Caco-2 (cell line): ENCODE results near the gene ITIH5. TPM values are rescaled to one million over a fixed set of nuclear protein-coding genes. Genes with fewer than 3 reads are reported as not detected.

Source experiments
- BruUV-seq: library from RNA; stranded (reverse); fragments of 400-500 nt; replicated peaks from 2 replicates; lab custom pipeline; 2021; lab: Mats Ljungman, UMichigan
- CTCF ChIA-PET: fragments of 300-600 bp; sonication (Branson Sonifier 250); formaldehyde crosslinking; loops from one replicate; lab custom pipeline; 2022; ENCODE audit warnings: antibody characterized with exemption; lab: Charles Lee
- POLR2A ChIA-PET: fragments of 300-600 bp; sonication (Branson Sonifier 250); formaldehyde crosslinking; loops from one replicate; lab custom pipeline; 2022; ENCODE audit warnings: antibody characterized with exemption; lab: Charles Lee
- DNase-seq, 2 experiments: peaks; one replicate each; pipeline versions ENCODE4 v3.0.0 to v3.0.0-alpha.2; 2020 to 2022
- H3K27me3 ChIP-seq: replicated peaks from 2 replicates; pipeline ENCODE4 v1.6.0; 2011; ENCODE audit warnings: low read length; ENCODE audit not compliant: control insufficient read depth, insufficient read depth
- H3K36me3 ChIP-seq: 2 replicates; pipeline ENCODE4 v1.5.1; 2011; ENCODE audit warnings: low read length; ENCODE audit not compliant: control insufficient read depth, insufficient read depth
- H3K4me1 ChIP-seq: fragments of 250-450 bp; sonication (Bioruptor Pico); 2 replicates; pipeline ENCODE4 v1.5.1; 2020; ENCODE audit warnings: mild to moderate bottlenecking
- H3K4me3 ChIP-seq: 2 replicates; pipeline ENCODE4 v1.5.1; 2011; ENCODE audit warnings: low read depth, mild to moderate bottlenecking, control low read depth, low read length
- H3K9me3 ChIP-seq: fragments of 250-450 bp; sonication (Bioruptor Pico); 2 replicates; pipeline ENCODE4 v1.5.1; 2020; ENCODE audit warnings: mild to moderate bottlenecking, moderate library complexity
- H3K27ac Mint-ChIP-seq: one replicate; pipeline ENCODE4 v1.8.0; 2022; ENCODE audit warnings: mixed read lengths; ENCODE audit not compliant: unreplicated experiment
- H3K27me3 Mint-ChIP-seq: one replicate; pipeline ENCODE4 v1.8.0; 2022; ENCODE audit warnings: mixed read lengths; ENCODE audit not compliant: insufficient read depth, unreplicated experiment
- H3K36me3 Mint-ChIP-seq: one replicate; pipeline ENCODE4 v1.8.0; 2022; ENCODE audit warnings: mild to moderate bottlenecking, mixed read lengths; ENCODE audit not compliant: insufficient read depth, unreplicated experiment
- H3K4me1 Mint-ChIP-seq: one replicate; pipeline ENCODE4 v1.8.0; 2022; ENCODE audit warnings: low read depth, mixed read lengths; ENCODE audit not compliant: unreplicated experiment
- H3K4me3 Mint-ChIP-seq: one replicate; pipeline ENCODE4 v1.8.0; 2022; ENCODE audit warnings: mild to moderate bottlenecking, moderate library complexity, mixed read lengths; ENCODE audit not compliant: unreplicated experiment
- H3K9me3 Mint-ChIP-seq: one replicate; pipeline ENCODE4 v1.8.0; 2022; ENCODE audit warnings: mixed read lengths; ENCODE audit not compliant: unreplicated experiment
- intact Hi-C: fragments of 100-400 bp; cut with micrococcal nuclease; formaldehyde crosslinking; loops from one replicate; pipeline ENCODE4 v1.10.0; 2022; ENCODE audit not compliant: unreplicated experiment
- total RNA-seq: library from RNA; stranded (reverse); gene quantifications from 2 replicates; pipeline ENCODE4 v1.2.3, GENCODE V29; 2022
- TF ChIP-seq, protein P1 (sequence below), 2 experiments: fragments of 200-600 bp in 1 of 2; IDR thresholded peaks; 1 replicate in 1 of 2; 2 replicates in 1 of 2; pipeline versions ENCODE4 v1.5.1 to v1.8.0; 2011 to 2022; ENCODE audit warnings: antibody characterized with exemption in 1 of 2, control low read depth in 1 of 2, inconsistent platforms in 1 of 2, low read depth in 1 of 2, low read length in 1 of 2, mild to moderate bottlenecking in 1 of 2, moderate library complexity in 1 of 2; ENCODE audit not compliant: insufficient read depth in 1 of 2, severe bottlenecking in 1 of 2, unreplicated experiment in 1 of 2

Gene ITIH5
- total RNA-seq, 1 experiment from 2014 or later: 0.18 TPM

DNA sequence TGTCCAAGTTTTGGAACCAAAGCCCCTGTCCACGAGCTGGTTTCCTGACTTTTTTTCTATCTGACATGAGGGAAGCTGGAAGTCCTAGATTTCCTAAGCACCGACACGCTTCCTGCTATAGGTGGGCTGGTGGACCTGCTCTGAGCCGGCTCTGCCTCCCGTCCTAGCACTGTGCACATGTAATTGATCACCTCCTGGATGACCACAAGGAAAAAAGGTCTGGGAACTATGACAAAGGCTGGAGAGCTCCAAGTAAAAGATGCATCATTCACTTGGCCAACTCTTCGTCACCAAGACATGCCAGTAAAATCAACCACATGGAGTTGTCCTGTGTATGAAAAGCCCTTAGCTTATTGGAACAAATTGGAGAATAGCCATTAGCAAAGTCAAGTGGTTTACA lies 104.8 kb downstream of the ITIH5 start:
- DNase-seq: no peak
- no peaks in the 10 kb centered on the region for H3K9me3 ChIP-seq
- no TSS peak for BruUV-seq
- no peaks in the 10 kb centered on the region for H3K4me1 ChIP-seq
- ChIA-PET POLR2A (no interaction called here), CTCF (no interaction called here)
- H3K27me3 Mint-ChIP-seq: no peaks in the 10 kb centered on the region
- no peaks in the 10 kb centered on the region for H3K36me3 ChIP-seq
- H3K36me3 Mint-ChIP-seq: no peaks in the 10 kb centered on the region
- intact Hi-C loops: loop anchor here (2.0 kb wide), 1 partner anchor 33 kb away; no protein-coding TSS in a partner anchor
- peaks cover 6% of the 10 kb centered on the region for H3K9me3 Mint-ChIP-seq
- TF ChIP-seq, protein P1, sequence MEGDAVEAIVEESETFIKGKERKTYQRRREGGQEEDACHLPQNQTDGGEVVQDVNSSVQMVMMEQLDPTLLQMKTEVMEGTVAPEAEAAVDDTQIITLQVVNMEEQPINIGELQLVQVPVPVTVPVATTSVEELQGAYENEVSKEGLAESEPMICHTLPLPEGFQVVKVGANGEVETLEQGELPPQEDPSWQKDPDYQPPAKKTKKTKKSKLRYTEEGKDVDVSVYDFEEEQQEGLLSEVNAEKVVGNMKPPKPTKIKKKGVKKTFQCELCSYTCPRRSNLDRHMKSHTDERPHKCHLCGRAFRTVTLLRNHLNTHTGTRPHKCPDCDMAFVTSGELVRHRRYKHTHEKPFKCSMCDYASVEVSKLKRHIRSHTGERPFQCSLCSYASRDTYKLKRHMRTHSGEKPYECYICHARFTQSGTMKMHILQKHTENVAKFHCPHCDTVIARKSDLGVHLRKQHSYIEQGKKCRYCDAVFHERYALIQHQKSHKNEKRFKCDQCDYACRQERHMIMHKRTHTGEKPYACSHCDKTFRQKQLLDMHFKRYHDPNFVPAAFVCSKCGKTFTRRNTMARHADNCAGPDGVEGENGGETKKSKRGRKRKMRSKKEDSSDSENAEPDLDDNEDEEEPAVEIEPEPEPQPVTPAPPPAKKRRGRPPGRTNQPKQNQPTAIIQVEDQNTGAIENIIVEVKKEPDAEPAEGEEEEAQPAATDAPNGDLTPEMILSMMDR (IDR thresholded peaks at IDR 0.05; ENCODE audit: insufficient read depth in 1 of 2, low read depth in 1 of 2, low read length in 1 of 2, severe bottlenecking in 1 of 2, unreplicated experiment in 1 of 2): no peak
- H3K4me3 ChIP-seq: no peak overlapping the region
- no peaks in the 10 kb centered on the region for H3K27me3 ChIP-seq
- H3K4me3 Mint-ChIP-seq: peak overlapping the region; percentile 28
- no peaks in the 10 kb centered on the region for H3K4me1 Mint-ChIP-seq
- no peak overlapping the region for H3K27ac Mint-ChIP-seq

DNA sequence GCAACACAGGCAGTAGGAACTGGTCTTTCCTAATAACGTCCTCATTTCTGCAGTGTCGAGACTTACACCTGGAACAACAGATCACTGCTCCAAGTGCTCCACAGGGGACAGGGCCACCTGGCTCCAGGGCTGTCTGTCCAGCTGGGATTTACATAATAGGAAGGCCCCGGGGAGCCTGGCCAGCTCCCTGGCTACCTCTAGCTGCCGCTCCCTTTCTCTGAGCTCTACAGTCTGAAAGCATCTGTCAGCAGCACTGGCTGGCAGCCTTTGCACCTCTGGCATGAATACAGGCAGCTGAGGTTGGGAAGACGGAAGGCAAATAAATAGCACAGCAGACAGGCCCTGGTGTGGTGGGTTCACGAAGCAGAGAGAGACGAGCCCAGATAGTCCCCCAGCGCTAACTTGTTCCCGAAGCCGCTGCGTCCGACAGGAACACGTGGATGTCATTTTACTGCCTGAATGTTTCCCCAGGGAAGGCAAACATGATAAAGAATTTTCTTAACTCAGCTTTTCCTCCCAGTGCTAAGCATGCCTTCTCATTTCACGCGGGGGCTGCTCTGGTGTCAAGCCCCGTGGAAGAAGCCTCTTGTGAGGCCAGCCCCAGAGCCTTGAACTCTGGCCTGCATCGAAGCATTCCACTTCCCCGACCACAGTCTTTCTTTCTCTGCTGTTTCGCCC lies 105.4 kb downstream of the ITIH5 start:
- TF ChIP-seq, protein P1 (IDR thresholded peaks at IDR 0.05; ENCODE audit: insufficient read depth in 1 of 2, low read depth in 1 of 2, low read length in 1 of 2, severe bottlenecking in 1 of 2, unreplicated experiment in 1 of 2): no peak
- CTCF ChIA-PET: interaction anchor here (1.0 to 1.2 kb wide), 2 partner anchors 36 to 126 kb away, joined by 3 to 4 read pairs; no protein-coding TSS in a partner anchor
- H3K27me3 ChIP-seq: no peaks in the 10 kb centered on the region
- no peaks in the 10 kb centered on the region for H3K4me1 Mint-ChIP-seq
- H3K27ac Mint-ChIP-seq: no peak overlapping the region
- no TSS peak for BruUV-seq
- H3K4me1 ChIP-seq: no peaks in the 10 kb centered on the region
- no peaks in the 10 kb centered on the region for H3K9me3 ChIP-seq
- POLR2A ChIA-PET: interaction anchor here (0.6 kb wide), 1 partner anchor 805 kb away, joined by 4 read pairs; no protein-coding TSS in a partner anchor
- peak in 1 of 2 experiments; percentile 38 for DNase-seq
- no peaks in the 10 kb centered on the region for H3K36me3 ChIP-seq
- peaks cover 3% of the 10 kb centered on the region for H3K9me3 Mint-ChIP-seq
- H3K36me3 Mint-ChIP-seq: no peaks in the 10 kb centered on the region
- intact Hi-C loops: loop anchor here (2.0 kb wide), 1 partner anchor 33 kb away; no protein-coding TSS in a partner anchor
- peak overlapping the region; percentile 28 for H3K4me3 Mint-ChIP-seq
- no peak overlapping the region for H3K4me3 ChIP-seq
- H3K27me3 Mint-ChIP-seq: no peaks in the 10 kb centered on the region

DNA sequence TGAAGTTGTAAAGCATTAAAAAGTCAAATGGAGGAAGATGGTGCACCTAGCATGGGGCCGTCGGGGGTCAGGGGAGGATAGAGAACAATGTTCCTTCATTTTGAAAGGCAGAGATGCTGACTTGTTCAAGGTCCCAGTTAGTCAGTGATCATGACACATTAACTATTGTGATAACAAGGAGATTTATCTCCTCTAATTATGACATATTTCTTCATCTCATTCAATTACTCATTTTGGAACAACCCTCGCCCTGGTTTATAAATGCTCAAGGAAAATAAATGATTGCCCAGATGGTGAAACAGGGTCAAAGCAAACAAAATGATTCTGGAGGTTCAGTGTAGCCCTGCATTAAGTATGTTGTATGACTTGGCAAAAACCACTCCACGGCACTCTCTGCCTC lies 106.2 kb downstream of the ITIH5 start:
- intact Hi-C loops: loop anchor here (2.0 kb wide), 1 partner anchor 32 kb away; no protein-coding TSS in a partner anchor
- POLR2A ChIA-PET: no interaction called here
- DNase-seq: no peak

More for the DNA sequence above, 106.2 kb downstream of the ITIH5 start:
- Histone ChIP-seq H3K4me1 (peaks cover 2% of the 10 kb centered on the region; the same call in 1 of the 2 replicates), H3K27me3 (no peaks in the 10 kb centered on the region), H3K9me3 (no peaks in the 10 kb centered on the region), H3K36me3 (no peaks in the 10 kb centered on the region), H3K4me3 (no peak overlapping the region)
- CTCF ChIA-PET: interaction anchor here (1.2 kb wide), 1 partner anchor 127 kb away, joined by 4 read pairs; no protein-coding TSS in a partner anchor
- no peaks in the 10 kb centered on the region for H3K36me3 Mint-ChIP-seq
- no peaks in the 10 kb centered on the region for H3K4me1 Mint-ChIP-seq
- no peak overlapping the region for H3K27ac Mint-ChIP-seq
- TF ChIP-seq, protein P1 (IDR thresholded peaks at IDR 0.05; ENCODE audit: insufficient read depth in 1 of 2, low read depth in 1 of 2, low read length in 1 of 2, severe bottlenecking in 1 of 2, unreplicated experiment in 1 of 2): no peak
- BruUV-seq: no TSS peak
- no peaks in the 10 kb centered on the region for H3K27me3 Mint-ChIP-seq
- H3K9me3 Mint-ChIP-seq: no peaks in the 10 kb centered on the region
- H3K4me3 Mint-ChIP-seq: no peak overlapping the region
